ENCODE results near the gene PHLDB1. TPM values are rescaled to one million over a fixed set of nuclear protein-coding genes. Genes with fewer than 3 reads are reported as not detected.

Gene PHLDB1
- polyA plus RNA-seq, 1 of the 3 experiments (the other 2 are of a cell fraction) = 89.4 TPM

DNA sequence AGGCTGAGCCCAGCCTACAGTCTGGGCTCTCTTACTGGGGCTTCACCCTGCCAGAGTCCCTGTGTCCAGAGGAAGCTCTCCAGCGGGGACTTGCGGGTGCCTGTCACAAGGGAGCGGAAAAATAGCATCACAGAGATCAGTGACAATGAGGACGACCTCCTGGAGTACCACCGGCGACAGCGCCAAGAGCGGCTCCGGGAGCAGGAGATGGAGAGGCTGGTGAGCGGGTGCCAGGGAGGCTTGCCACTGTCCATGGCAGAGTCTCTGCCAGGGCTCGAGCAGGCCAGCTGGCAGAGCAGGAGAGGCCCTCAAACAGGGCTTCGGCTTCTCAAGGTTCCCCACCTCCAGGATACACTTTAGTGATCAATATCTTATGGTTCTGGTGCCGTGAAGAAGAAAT, 21.0 kb downstream of the PHLDB1 start:
- peaks cover 64 to 75% of the 10 kb centered on the region in 2 experiments for H3K36me3 ChIP-seq (replicated peaks in 1 of 2; ENCODE audit: control insufficient read depth in 1 of 2, insufficient read depth in 2 of 2, low read length in 1 of 2)
- peaks cover 83% of the 10 kb centered on the region for H4K20me1 ChIP-seq (ENCODE audit: insufficient read depth)
- TF ChIP-seq YY1 (IDR thresholded peaks at IDR 0.05; ENCODE audit: low read depth) (no peak), RXRA (IDR thresholded peaks at IDR 0.05; ENCODE audit: borderline replicate concordance, low read depth) (no peak), FOXJ3 (CRISPR knock-in tag; IDR thresholded peaks at IDR 0.05) (no peak), TEAD4 (IDR thresholded peaks at IDR 0.05; ENCODE audit: borderline replicate concordance, insufficient read depth) (no peak), POLR2AphosphoS5 (IDR thresholded peaks at IDR 0.05; ENCODE audit: low read depth, low read length) (no peak), RAD21 (IDR thresholded peaks at IDR 0.05; ENCODE audit: low read length) (no peak), EZH2phosphoT487 (IDR thresholded peaks at IDR 0.05; ENCODE audit: borderline replicate concordance, low read depth) (no peak), CHD2 (IDR thresholded peaks at IDR 0.05; ENCODE audit: low read length, partially characterized antibody) (no peak), GATA2 (CRISPR knock-in tag; IDR thresholded peaks at IDR 0.05) (no peak), TCF12 (IDR thresholded peaks at IDR 0.05) (no peak), FOSL2 (IDR thresholded peaks at IDR 0.05; ENCODE audit: borderline replicate concordance, low read depth) (no peak), FOXM1 (IDR thresholded peaks at IDR 0.05; ENCODE audit: low read depth) (no peak), TAF1 (IDR thresholded peaks at IDR 0.05; ENCODE audit: borderline replicate concordance, low read depth, low read length) (no peak), ELF1 (IDR thresholded peaks at IDR 0.05) (no peak), USF2 (IDR thresholded peaks at IDR 0.05; ENCODE audit: borderline replicate concordance, low read depth, low read length) (no peak), RCOR1 (IDR thresholded peaks at IDR 0.05; ENCODE audit: low read length) (no peak), NRF1 (IDR thresholded peaks at IDR 0.05; ENCODE audit: low read depth, low read length) (no peak)
- H2AFZ ChIP-seq (ENCODE audit: low read depth) = no peak overlapping the region
- H3K27me3 ChIP-seq (ENCODE audit: insufficient read depth) = no peaks in the 10 kb centered on the region
- peaks cover 6 to 24% of the 10 kb centered on the region in 2 experiments; a peak in 3 of 4 replicates for H3K4me1 ChIP-seq (ENCODE audit: control insufficient read depth in 1 of 2, insufficient read depth in 2 of 2, low read depth in 1 of 2, low read length in 1 of 2)
- H3K9me3 ChIP-seq = no peaks in the 10 kb centered on the region
- no peak overlapping the region for H3K4me3 ChIP-seq (ENCODE audit: low read depth in 2 of 2, low read length in 1 of 2)
- H3F3A ChIP-seq (replicated peaks; ENCODE audit: insufficient read depth) = peaks cover 6% of the 10 kb centered on the region
- WGBS (ENCODE audit: low lambda C conversion rate) = 92% methylated on average over 13 of the region's 13 CpGs
- H3K9me2 ChIP-seq = no peaks in the 10 kb centered on the region
- POLR2A ChIA-PET = no interaction called here
- no peak overlapping the region for H3K4me2 ChIP-seq
- H3K9ac ChIP-seq = 0 out of 2 replicates have a peak overlapping the region, but pooled peaks have one; percentile 7
- no peak overlapping the region for H3K27ac ChIP-seq (ENCODE audit: low read depth in 2 of 2, low read length in 1 of 2)
- DNase-seq = no peak
- CTCF ChIA-PET = interaction anchor here (0.9 to 1.8 kb wide), 5 partner anchors 8 to 61 kb away, joined by 3 to 9 read pairs (median 5); partner anchors contain the start of gene PHLDB1
- peaks cover 97% of the 10 kb centered on the region for H3K79me2 ChIP-seq (ENCODE audit: insufficient read depth)

GRCh38 chr11:118628861-118629549, 21.6 kb downstream of the PHLDB1 start:
- Histone ChIP-seq H3F3A (replicated peaks; ENCODE audit: insufficient read depth) (peaks cover 6% of the 10 kb centered on the region), H3K9ac (0 out of 2 replicates have a peak overlapping the region, but pooled peaks have one; percentile 7), H3K9me3 (no peaks in the 10 kb centered on the region), H2AFZ (ENCODE audit: low read depth) (no peak overlapping the region), H3K4me1 (ENCODE audit: control insufficient read depth in 1 of 2, insufficient read depth in 2 of 2, low read depth in 1 of 2, low read length in 1 of 2) (peaks cover 9 to 20% of the 10 kb centered on the region in 2 experiments; a peak in 3 of 4 replicates), H3K9me2 (no peaks in the 10 kb centered on the region), H3K4me2 (no peak overlapping the region), H3K27ac (ENCODE audit: low read depth in 2 of 2, low read length in 1 of 2) (no peak overlapping the region), H3K36me3 (replicated peaks in 1 of 2; ENCODE audit: control insufficient read depth in 1 of 2, insufficient read depth in 2 of 2, low read length in 1 of 2) (peaks cover 66 to 80% of the 10 kb centered on the region in 2 experiments), H3K27me3 (ENCODE audit: insufficient read depth) (no peaks in the 10 kb centered on the region), H3K79me2 (ENCODE audit: insufficient read depth) (peaks cover 94% of the 10 kb centered on the region), H3K4me3 (ENCODE audit: low read depth in 2 of 2, low read length in 1 of 2) (no peak overlapping the region), H4K20me1 (ENCODE audit: insufficient read depth) (peaks cover 82% of the 10 kb centered on the region)
- ChIA-PET CTCF (interaction anchor here (0.9 to 1.6 kb wide), 5 partner anchors 7 to 61 kb away, joined by 3 to 8 read pairs (median 4); partner anchors contain the start of gene PHLDB1), POLR2A (no interaction called here)
- DNase-seq = no peak
- WGBS (ENCODE audit: low lambda C conversion rate) = 78% methylated on average over 4 of the region's 5 CpGs
- TF ChIP-seq, protein P1, sequence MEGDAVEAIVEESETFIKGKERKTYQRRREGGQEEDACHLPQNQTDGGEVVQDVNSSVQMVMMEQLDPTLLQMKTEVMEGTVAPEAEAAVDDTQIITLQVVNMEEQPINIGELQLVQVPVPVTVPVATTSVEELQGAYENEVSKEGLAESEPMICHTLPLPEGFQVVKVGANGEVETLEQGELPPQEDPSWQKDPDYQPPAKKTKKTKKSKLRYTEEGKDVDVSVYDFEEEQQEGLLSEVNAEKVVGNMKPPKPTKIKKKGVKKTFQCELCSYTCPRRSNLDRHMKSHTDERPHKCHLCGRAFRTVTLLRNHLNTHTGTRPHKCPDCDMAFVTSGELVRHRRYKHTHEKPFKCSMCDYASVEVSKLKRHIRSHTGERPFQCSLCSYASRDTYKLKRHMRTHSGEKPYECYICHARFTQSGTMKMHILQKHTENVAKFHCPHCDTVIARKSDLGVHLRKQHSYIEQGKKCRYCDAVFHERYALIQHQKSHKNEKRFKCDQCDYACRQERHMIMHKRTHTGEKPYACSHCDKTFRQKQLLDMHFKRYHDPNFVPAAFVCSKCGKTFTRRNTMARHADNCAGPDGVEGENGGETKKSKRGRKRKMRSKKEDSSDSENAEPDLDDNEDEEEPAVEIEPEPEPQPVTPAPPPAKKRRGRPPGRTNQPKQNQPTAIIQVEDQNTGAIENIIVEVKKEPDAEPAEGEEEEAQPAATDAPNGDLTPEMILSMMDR (IDR thresholded peaks at IDR 0.05) = no peak
- TF ChIP-seq TEAD4 (IDR thresholded peaks at IDR 0.05; ENCODE audit: borderline replicate concordance, insufficient read depth) = no peak
- TF ChIP-seq IRF3 (IDR thresholded peaks at IDR 0.05; ENCODE audit: low read depth, low read length) = no peak
- no peak for TF ChIP-seq EP300 (IDR thresholded peaks at IDR 0.05; ENCODE audit: borderline replicate concordance in 1 of 2, low read depth in 1 of 2, low read length in 1 of 2)

Data from SK-N-SH (cell line).